NCI-H510A treated with DMSO at 0.1 percent for 48 hours (cell line): Measurements from ENCODE around the gene HMGB2.

ENCODE experiments used
- DNase-seq: peaks from one replicate; lab custom pipeline; 2025; lab: John Stamatoyannopoulos, UW

Gene HMGB2

DNA sequence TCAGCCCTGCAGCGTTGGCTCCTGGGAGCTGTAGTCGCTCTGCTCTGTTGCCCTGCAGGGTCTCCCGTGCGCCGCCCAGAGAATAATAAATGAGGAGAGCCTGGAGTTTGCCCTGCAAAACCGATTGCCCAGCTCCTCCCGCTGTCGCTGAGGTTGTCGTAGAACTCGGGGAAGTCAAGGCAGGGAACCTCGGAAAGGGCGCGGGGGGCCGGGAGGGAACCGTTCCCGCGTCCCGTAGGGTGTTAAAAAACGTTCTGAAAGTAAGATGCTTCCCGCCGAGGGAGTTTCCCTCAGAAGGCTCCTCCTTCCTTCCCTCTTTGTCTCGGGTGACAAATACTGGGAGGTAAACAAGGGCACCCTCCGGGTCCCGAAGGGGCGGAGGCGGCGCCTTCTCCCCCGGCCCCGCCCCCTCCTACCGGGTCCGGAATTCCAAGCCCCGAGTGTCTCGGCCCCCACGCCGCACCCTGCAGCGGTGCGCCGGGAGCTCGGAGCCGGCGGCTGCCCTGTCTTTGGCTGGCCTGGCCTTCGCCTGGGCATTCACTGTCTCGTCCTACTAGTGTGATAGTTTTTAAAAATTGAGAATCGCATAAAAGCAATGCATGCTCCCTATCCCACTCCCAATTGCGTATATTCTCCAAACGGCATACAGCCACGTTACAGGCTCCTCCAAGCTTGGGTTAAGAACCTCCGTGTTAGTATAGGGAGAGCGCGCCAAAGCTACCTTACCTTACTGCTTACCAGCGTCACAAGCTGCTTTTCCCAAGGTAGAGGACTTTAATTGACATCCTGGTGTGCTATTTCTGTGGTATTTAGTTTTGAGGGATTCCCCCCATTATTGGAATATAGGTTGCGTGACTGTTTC lies 964 bp upstream of the HMGB2 start:
- DNase-seq = peak; percentile 74

- DNase-seq = no peak
Observed at GRCh38 chr4:173333658-173334084, 487 bp downstream of the HMGB2 start.

GRCh38 chr4:173332963-173333657 lies 1.0 kb downstream of the HMGB2 start:
- DNase-seq = no peak

DNA sequence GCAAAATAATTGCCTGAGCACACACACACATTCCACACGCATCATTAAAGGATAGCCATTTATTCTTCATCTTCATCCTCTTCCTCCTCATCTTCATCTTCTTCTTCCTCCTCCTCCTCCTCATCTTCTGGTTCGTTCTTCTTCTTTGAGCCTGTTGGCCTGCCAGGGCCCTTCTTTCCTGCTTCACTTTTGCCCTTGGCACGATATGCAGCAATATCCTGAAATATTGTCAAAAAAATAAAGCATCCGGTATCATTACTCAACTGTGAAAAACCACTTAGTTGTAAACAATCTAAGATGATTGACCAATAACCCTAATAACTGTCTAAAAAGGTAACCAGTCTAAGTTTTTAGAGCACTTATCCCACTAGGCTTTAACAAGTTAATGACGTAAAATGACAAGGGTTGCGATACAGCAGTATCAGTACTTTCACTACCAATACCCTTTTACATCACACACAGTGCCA lies 2.1 kb downstream of the HMGB2 start:
- no peak for DNase-seq

GRCh38 chr4:173330590-173330989 lies 3.6 kb downstream of the HMGB2 start:
- no peak for DNase-seq

DNA sequence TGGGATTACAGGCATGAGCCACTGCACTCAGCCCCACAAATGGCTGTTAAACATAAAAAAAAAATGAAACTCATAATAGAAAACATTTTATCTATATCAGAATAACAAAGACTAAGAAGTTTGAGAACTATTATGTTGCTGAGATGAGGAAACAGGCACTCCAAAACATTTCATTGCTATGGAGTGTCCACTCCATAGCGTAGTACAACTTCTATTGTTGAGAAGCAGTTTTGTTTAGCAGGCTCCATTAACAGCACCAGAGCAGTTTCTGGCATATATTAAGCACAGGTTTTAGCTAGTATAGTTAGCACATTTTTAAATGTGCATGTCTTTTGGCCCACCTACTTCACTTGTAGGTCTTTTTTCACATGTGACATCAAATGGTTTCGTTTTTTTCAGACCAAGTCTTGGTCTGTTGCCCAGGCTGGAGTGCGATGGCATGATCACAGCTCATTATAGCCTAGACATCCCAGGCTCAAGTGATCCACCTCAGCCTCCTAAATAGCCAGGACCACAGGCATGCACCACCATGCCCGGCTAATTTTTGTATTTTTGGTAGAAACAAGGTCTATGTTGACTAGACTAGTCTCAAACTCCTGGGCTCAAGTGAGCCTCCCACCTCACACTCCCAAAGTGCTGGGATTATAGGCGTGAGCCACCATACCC lies 5.8 kb downstream of the HMGB2 start:
- no peak for DNase-seq

- no peak for DNase-seq
Observed at GRCh38 chr4:173325007-173325736, 9.0 kb downstream of the HMGB2 start.

DNA sequence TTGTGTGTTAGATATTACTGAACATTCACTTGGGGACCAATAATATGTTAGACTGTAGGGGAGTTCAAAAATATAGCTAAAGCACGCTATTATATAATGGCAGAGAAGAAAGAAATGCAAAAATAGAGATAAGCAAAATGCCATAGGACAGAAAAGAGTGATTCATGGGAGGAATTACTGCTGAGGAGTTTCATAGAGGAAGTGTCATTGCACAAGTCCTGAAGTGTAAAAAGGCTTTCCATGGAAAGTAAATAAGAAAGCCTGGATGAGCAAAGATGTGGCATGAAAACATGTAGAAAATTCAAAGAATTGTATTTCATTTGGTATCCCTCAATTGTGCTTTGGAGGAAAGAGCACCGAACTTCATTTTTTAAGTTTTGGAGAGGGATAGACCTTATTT lies 14.5 kb downstream of the HMGB2 start:
- DNase-seq = no peak

GRCh38 chr4:173318648-173319211 lies 15.4 kb downstream of the HMGB2 start:
- peak; percentile 38 for DNase-seq

DNA sequence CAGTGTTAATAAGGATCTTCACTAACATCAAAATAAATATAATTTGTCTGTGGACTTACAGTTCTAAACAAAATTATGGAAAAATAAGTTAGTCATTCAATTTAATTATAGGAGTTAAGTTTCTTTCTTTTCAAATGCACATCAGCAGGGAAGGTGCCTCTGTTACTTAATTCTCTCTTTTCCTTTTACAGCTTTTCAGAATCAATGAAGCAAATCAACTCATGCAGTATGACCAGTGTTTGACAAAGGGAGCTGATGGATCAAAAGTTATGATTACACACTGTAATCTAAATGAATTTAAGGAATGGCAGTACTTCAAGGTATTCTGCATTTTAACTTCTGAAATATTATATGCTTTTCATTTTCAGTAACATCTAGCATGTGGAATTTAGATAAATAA lies 15.9 kb downstream of the HMGB2 start:
- DNase-seq = no peak

- peak; percentile 26 for DNase-seq
Observed at GRCh38 chr4:173317004-173317403, 17.2 kb downstream of the HMGB2 start.

DNA sequence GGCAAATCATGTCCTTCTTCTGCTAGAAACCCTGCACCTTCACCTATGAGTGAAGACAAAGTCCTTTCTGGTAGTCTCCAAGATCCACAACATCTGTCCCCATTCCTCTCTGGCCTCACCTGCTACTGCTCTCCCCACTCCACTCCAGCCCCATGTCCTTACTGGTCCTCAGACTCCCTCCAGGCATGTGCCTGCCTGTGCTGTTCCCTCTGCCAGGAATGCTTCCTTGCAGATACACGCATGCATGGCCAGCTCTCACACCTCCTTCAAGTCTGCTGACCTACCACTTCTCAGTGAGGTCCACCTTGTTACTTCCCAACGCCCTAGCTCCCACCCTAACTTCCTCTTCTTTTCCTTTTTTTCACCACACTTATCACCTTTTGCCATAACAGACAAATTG lies 18.1 kb downstream of the HMGB2 start:
- DNase-seq = no peak

DNA sequence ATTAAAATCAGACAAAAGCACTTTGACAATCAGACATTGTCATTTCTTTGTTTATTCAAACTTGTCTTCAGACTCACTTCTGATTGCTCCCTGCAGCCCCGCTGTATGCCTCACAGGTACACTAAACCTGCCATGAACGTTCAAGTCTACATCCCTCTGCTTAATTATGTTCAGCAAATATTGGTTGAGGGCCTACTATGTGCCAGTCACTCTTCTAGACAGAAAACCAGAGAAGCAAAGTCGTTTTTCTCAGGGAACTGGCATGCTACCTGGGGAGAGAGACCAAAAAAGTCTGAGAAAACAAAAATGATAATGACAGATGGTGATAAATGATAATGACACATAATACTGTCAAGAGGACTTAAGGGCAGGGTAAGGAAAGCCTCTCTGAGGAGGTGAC lies 19.4 kb downstream of the HMGB2 start:
- no peak for DNase-seq

DNA sequence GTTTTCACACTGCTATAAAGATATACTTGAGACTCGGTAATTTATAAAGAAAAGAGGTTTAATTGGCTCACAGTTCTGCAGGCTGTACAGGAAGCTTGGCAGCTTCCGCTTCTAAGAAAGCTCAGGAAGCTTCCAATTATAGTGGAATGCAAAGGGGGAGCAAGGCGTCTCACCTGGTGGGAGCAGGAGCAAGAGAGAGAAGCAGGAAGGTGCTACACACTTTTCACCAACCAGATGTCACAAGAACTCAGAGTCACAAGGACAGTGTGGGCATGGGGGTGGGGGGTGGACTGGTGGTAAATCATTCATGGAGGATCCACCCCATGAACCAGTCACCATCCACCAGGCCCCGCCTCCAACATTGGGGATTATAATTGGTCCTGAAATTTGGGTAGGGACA lies 22.8 kb downstream of the HMGB2 start:
- no peak for DNase-seq

GRCh38 chr4:173307778-173308177 lies 26.4 kb downstream of the HMGB2 start:
- no peak for DNase-seq

DNA sequence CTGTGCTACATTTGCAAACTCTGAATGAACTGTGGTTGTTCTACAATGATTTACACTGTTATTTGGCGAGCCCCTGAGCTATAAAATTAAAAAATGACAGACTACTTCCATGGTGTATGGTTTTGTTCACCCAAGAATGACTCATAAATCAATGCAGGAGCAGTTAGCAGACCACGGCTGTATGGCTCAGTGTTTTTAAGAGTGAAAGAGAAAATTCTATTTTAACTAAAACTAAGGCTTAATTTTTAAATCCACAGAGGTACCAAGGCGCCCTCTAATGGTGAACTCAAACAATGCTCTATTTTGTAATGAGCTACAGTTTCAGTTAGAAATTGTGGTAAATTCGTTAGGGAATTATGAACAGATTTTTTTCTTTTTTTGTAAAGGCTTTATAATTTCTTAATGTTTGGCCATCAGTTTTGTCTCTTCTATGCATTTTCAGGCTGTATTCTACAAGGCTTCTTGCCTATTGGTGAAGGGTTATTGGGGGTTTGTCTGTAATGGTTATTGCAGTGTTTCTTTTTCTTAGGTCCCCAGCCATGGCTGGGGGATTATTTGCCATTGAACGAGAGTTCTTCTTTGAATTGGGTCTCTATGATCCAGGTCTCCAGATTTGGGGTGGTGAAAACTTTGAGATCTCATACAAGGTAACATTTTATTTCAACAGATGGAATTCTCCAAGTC lies 32.5 kb downstream of the HMGB2 start:
- no peak for DNase-seq

GRCh38 chr4:173294444-173294843 lies 39.7 kb downstream of the HMGB2 start:
- no peak for DNase-seq

DNA sequence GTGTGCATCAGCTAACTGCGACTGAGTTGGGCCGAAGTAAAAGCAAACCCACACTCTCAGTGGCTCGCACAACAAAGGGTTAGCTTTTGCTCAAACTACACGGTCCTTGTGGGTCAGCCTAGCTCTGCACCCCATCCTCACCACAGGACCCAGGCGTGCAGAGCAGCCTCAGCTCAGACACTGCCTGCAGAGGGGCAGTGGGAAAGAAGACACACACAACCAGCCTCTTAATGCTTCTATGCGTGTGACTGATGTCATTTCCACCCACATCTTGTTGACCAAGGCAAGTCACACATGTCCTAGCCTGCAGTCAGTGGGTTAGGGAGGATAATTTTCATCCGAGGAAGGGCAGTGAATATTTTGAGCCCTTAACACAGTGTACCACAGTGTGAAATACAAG lies 40.5 kb downstream of the HMGB2 start:
- no peak for DNase-seq

DNA sequence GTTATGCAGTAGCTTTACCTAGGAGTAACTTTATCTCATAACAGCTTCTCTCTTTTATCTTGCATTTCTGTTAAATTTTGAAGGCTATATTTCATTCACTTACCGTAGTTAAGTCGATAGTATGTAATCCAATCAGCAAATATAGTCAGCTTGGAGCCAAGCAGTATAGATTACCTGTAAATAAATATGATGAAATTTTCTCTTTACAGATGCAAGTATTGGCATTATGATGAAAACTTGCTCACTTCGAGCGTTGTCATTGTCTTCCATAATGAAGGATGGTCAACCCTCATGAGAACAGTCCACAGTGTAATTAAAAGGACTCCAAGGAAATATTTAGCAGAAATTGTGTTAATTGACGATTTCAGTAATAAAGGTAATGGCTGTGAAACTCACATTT lies 42.3 kb downstream of the HMGB2 start:
- DNase-seq = no peak

DNA sequence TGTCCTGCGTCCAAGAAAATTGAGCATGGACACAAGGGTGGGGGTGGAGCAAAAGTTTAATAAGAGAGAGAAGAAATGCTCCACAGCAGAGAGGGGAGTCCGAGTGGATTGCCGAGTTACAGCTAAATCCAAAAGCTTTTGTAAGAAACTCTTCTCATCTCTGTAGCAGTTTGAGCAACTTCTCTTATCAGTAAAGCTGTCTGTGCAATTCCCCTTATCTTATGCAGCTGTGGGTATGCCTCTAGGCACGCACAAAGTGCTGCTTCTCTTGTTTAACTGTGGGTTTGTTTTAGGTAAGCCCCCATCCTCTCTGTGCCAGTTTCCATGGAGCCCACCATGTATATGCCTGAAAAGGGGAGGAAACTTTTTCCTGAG lies 44.8 kb downstream of the HMGB2 start:
- no peak for DNase-seq

DNA sequence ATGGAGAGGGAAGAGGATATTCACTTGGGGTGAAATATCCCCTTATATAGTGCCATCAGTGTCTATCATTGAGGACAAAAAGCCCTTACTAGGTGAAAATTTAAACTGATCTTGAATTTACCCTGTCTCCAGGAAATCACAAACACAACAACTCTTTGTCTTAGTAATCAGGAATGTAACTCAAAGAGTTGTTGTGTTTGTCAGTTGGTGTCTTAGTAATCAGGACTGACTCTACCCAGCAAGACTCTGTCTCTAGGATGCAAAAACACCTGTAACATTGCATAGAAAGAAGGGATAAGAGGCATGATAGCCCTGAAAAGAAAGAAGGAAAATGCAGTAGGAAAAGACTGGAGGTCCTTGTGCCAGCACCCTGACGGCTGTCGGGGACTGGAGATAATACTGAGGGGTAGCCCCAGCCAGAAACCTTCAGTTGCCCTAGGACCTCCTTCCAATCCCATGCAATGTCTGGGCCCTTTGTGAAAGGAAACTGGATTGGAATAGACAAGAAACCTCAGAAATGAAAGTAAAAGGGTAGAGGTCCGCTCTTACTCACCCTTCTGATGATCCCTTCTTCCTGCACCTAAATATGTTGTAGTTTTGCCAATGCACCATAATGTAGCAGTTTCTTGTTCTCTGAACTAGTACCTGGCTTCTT lies 45.3 kb downstream of the HMGB2 start:
- no peak for DNase-seq
